Choroid plexus epithelial cell (primary cell): Measurements from ENCODE around the gene GNB1L.

Experiments
- DNase-seq: peaks from one replicate; pipeline ENCODE4 v3.0.0-alpha.2; 2010; ENCODE audit warnings: low read depth
- H3K4me3 ChIP-seq: 2 replicates; pipeline ENCODE4 v1.5.1; 2011; ENCODE audit warnings: low read depth, mild to moderate bottlenecking, control low read depth, low read length, moderate library complexity
- CTCF ChIP-seq: conservative IDR thresholded peaks from 2 replicates; pipeline ENCODE4 v1.5.1; 2011; ENCODE audit warnings: low read depth, mild to moderate bottlenecking, control low read depth, inconsistent platforms, low read length, moderate library complexity

GNB1L gene

DNA sequence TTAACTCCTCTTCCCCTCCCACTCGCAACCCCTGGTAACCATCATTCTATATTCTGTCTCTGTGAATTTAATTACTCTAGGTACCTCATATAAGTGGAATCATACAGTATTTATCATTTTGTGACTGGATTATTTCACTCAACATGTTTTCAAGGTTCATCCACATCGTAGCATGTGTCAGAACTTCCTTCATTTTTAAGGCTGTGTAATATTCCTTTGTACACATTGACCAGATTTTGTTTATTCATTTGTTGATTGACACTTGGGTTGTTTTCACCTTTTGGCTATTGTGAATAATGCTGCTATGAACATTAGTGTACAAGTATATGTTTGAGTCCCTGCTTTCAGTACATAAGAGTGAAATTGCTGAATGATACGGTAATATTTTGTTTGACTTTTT, 2.7 kb upstream of the GNB1L start:
- DNase-seq, result no peak
- H3K4me3 ChIP-seq, result no peak overlapping the region
- no peak for TF ChIP-seq CTCF

- peak overlapping the region; percentile 90 for H3K4me3 ChIP-seq
- peak; percentile 56 for DNase-seq
- TF ChIP-seq CTCF, result no peak
These were observed 1.1 kb upstream of the GNB1L start for GRCh38 chr22:19855504-19856409.

- peak; percentile 17 for DNase-seq
- no peak for TF ChIP-seq CTCF
- H3K4me3 ChIP-seq, result peak overlapping the region; percentile 90
These were observed 546 bp downstream of the GNB1L start for GRCh38 chr22:19853879-19854777.

- no peak for DNase-seq
- H3K4me3 ChIP-seq, result peak overlapping the region; percentile 90
- TF ChIP-seq CTCF, result no peak
These were observed 1.4 kb downstream of the GNB1L start for GRCh38 chr22:19853058-19853878.

- no peak for DNase-seq
- TF ChIP-seq CTCF, result no peak
- H3K4me3 ChIP-seq, result no peak overlapping the region
These were observed 2.4 kb downstream of the GNB1L start for GRCh38 chr22:19852177-19852781.
